ENCODE results near the gene UPK3B.
A peak's percentile ranks its signal among the peaks of the same experiment; 100 is the strongest.
"Not testable (repeated sequence)": the region's sequence is repeated elsewhere in the genome, so short reads cannot be mapped to it uniquely, and the experiment has no call there.

The UPK3B gene

DNA sequence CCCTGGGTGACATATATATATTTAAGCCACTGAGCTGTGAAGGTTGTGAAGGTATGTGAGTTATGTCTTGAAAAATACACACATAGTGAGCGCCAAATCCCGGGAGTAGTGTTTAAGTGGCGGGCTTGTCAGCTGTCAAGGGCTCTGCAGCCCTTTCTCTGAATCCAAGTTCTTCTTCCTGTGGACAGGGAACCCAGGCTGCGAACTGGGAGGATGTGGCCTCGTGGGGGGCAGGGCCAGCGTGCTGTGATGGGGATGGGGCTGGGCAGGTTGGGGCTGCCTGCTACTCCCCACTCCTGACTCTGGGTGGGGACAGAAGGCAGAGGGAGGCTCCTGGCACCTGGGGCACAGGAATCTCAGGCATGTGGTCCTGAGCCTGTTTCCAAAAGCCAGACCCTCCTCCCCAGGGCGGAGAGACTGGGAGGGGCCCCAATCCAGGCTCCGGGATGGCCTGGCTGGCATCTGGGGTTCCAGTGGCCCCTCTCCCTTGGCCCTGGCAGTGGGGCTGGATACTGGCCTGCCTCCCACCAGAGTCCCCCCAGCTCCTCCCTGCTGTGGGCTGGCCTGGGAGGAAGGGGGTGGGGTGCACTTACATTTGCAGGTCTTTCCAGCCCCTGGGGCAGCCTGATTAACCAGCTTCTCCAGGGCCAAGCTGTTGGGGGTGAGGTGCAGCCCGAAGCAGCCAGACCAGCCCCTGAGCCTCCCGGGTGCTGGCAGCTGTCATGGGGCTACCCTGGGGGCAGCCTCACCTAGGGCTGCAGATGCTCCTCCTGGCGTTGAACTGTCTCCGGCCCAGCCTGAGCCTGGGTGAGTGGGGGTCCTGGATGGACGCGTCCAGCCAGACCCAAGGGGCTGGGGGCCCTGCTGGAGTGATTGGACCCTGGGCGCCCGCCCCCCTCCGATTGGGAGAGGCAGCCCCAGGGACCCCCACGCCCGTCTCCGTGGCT is at the start of gene UPK3B:
UPK3B (plus strand) TSS at position 622 of the 947 bp plus-strand sequence; CDS start at position 723, 101 bp downstream.
- DNase-seq (ENCODE audit: low read depth in 2 of 2, low spot score in 1 of 2): no peak

GRCh38 chr7:76460767-76461166 is 49.6 kb upstream of the UPK3B start:
- DNase-seq (ENCODE audit: low read depth in 2 of 2, low spot score in 1 of 2): not testable (repeated sequence)

- DNase-seq (ENCODE audit: low read depth in 2 of 2, low spot score in 1 of 2): peak in 1 of 2 donors; percentile 12
Measured at GRCh38 chr7:76461464-76462101, 48.8 kb upstream of the UPK3B start, which contains the start of gene DTX2. Gene DTX2 (plus strand): TSS chr7:76461709. CDS start chr7:76480510, 18,801 bp downstream.

GRCh38 chr7:76462271-76462882 is 48.0 kb upstream of the UPK3B start:
- not testable (repeated sequence) for DNase-seq (ENCODE audit: low read depth in 2 of 2, low spot score in 1 of 2)

DNA sequence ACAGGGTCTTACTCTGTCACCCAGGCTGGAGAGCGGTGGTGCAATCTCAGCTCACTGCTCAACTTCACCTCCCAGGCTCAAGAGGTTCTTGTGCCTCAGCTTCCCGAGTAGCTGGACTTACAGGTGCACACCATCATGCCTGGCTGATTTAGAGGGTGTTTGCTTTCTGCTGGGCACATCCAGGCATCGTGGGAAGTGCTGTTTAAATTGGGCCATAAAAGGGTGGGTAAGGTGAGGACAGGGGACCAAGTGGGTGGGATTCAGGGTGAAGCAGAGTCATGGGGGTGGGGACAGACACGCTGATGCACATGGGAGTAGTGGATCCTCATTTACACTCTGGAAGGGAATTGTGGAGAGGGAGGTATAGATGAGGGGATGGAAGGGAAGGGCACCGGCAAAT is 45.4 kb upstream of the UPK3B start:
- DNase-seq (ENCODE audit: low read depth in 2 of 2, low spot score in 1 of 2): not testable (repeated sequence)

GRCh38 chr7:76465950-76466349 is 44.4 kb upstream of the UPK3B start:
- DNase-seq (ENCODE audit: low read depth in 2 of 2, low spot score in 1 of 2): not testable (repeated sequence)

- not testable (repeated sequence) for DNase-seq (ENCODE audit: low read depth in 2 of 2, low spot score in 1 of 2)
Measured at GRCh38 chr7:76467743-76468404, 42.5 kb upstream of the UPK3B start.

GRCh38 chr7:76471556-76472221 is 38.7 kb upstream of the UPK3B start:
- DNase-seq (ENCODE audit: low read depth in 2 of 2, low spot score in 1 of 2): not testable (repeated sequence)

DNA sequence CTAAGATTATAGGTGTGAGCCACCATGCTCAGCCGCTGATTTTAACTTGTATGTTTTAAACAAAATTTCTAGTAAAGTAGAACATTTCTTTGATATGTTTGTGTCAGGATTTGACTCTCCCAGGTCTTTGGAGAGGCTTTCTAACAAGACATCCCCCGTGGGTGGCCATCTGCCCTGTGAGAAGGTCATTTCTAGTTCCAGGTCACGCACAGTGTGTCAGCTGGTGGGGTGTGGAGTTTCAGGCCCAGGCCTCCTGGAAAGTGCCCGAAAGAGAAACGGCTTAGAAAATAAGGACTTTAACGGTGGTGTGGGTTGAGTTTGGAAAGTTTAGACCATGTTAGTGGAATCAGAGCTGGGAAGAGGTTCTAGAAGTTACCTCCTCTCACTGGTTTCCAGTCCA is 37.3 kb upstream of the UPK3B start:
- not testable (repeated sequence) for DNase-seq (ENCODE audit: low read depth in 2 of 2, low spot score in 1 of 2)

DNA sequence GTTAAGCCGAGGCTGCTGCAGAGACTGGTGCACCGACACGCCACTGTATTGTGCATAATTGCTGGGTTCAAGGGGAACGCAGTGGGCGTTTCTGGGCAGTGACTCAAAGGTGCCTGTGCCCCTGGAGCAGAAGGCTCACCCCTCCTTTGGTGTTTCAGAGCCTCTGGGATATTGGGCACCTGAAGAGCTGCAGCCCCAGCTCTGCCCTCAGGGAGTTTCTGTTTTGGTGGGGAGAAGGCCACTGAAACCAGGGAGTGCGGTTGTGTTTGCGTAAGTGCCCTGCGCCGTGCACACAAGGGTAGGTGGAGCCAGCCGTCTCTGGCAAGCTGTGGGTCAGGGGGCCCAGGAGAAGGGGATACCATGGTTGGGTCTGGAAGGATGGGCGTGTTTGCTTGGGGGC is 34.1 kb upstream of the UPK3B start:
- DNase-seq (ENCODE audit: low read depth in 2 of 2, low spot score in 1 of 2): not testable (repeated sequence)

GRCh38 chr7:76476742-76477474 is 33.4 kb upstream of the UPK3B start:
- DNase-seq (ENCODE audit: low read depth in 2 of 2, low spot score in 1 of 2): not testable (repeated sequence)

DNA sequence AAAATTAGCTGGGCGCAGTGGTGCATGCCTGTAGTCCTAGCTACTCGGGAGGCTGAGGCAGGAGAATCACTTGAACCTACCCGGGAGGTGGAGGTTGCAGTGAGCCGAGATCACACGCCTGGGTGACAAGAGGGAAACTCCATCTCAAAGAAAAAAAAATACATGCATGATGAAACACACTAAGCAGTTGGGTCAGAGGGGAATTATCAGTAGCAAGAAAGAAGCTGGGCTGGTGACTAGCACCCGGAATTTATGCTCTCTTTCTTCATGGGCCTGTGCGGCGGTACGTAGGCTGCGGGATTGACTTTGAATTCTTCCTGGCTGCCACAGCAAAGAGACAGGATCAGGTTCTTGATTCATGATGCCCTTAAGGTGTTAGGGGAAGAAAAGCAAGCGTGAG is 30.7 kb upstream of the UPK3B start:
- not testable (repeated sequence) for DNase-seq (ENCODE audit: low read depth in 2 of 2, low spot score in 1 of 2)

DNA sequence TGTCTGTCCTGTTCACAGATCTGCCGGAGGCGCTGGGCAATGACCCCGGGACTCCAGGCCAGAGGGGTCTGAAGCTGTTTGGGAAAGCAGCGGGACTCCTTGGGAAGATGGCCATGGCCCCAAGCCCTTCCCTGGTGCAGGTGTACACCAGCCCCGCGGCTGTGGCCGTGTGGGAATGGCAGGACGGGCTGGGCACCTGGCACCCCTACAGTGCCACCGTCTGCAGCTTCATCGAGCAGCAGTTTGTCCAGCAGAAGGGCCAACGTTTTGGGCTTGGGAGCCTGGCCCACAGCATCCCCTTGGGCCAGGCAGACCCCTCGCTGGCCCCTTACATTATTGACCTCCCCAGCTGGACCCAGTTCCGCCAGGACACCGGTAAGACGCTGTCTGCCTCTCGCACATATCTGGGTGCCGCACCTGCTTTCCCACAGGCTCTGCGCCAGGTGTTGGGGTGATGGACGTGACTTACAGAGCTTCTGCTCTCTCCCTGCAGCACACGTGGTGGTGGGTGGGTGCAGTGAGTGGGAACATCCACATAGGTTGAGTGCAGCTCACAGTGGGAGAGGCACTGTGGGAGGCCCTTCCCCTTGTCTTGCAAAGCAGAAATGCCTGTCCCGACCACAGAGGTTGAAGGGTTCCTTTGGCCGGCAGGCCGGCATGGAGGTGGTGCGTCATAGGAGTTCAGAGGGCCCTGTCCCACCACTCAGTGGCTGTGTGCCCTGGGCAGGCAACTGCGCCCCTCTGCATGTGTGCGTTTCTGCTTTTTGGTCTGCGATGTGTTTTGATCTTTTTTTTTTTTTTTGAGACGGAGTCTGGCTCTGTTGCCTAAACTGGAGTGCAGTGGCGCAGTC is 29.7 kb upstream of the UPK3B start:
- DNase-seq (ENCODE audit: low read depth in 2 of 2, low spot score in 1 of 2): not testable (repeated sequence)

- DNase-seq (ENCODE audit: low read depth in 2 of 2, low spot score in 1 of 2): not testable (repeated sequence)
Measured at GRCh38 chr7:76482660-76483059, 27.7 kb upstream of the UPK3B start.

DNA sequence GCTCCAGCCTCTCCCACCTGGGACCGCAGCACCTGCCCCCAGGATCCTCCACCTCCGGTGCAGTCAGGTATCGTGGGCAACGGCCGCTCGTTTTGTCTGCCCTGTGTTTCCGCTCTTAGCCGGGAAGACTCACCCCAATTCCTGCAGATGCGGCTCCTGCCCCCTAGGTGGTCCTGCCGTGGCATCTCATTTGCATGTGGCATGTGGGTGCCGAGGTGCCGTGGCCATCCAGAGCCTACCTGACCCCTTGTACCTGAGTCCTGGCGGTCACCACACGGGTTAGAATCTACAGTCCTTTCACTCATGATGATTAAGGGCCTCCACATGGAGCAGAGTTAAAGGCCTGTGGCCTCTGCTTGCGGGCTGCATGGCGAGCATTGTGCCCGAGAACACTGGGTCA is 27.3 kb upstream of the UPK3B start:
- DNase-seq (ENCODE audit: low read depth in 2 of 2, low spot score in 1 of 2): not testable (repeated sequence)

- not testable (repeated sequence) for DNase-seq (ENCODE audit: low read depth in 2 of 2, low spot score in 1 of 2)
Measured at GRCh38 chr7:76484456-76484855, 25.9 kb upstream of the UPK3B start.

GRCh38 chr7:76485822-76486610 is 24.3 kb upstream of the UPK3B start:
- not testable (repeated sequence) for DNase-seq (ENCODE audit: low read depth in 2 of 2, low spot score in 1 of 2)

DNA sequence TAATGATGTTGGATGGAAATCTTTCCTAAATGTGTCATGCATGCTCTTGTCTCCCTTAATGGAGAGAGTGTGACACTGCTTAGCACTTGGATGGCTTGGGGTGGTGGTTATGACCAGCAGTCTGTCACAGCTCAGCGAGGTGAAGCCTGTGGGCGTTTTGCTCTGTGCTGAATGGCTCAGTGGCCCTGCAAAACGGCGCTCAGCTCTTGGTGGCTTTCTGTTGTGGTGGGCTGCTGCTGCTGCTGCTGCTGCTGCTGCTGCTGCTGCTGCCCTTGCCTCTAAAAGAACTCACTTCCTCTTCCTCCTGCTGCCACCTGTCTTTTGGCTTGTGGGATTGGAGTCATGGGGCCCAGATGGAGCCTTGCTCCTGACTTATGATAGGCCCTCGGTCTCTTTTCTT is 23.7 kb upstream of the UPK3B start:
- DNase-seq (ENCODE audit: low read depth in 2 of 2, low spot score in 1 of 2): peak in 1 of 2 donors; percentile 9

Data from stimulated activated CD8-positive, alpha-beta memory T cell treated with anti-CD3 and anti-CD28 coated beads, Interleukin-4, amount 100 ng/mL, for 4 hours (primary cell).